K562 (cell line): ENCODE measurements around the gene GLYAT.

Experiments used
- COPS2 ChIP-seq: fragments of 450-650 bp; conservative IDR thresholded peaks from 2 replicates; pipeline ENCODE4 v1.6.1; 2016; ENCODE audit warnings: mild to moderate bottlenecking, moderate library complexity
- CTCF ChIP-seq, 3 experiments: IDR thresholded peaks in 2 of 3; conservative IDR thresholded peaks in 1 of 3; 2 replicates each; pipeline ENCODE4 v1.5.1; 2011 to 2012; ENCODE audit warnings: low read length in 3 of 3, mild to moderate bottlenecking in 3 of 3, control low read depth in 2 of 3, improper control_type of control experiment in 1 of 3, inconsistent platforms in 1 of 3, low read depth in 1 of 3, mixed read lengths in 1 of 3, moderate library complexity in 1 of 3; ENCODE audit not compliant: insufficient read depth in 2 of 3
- FOXJ3 ChIP-seq: sonication (generic); formaldehyde crosslinking; IDR thresholded peaks from 2 replicates; pipeline ENCODE4 v1.4.0; 2020; ENCODE audit warnings: mild to moderate bottlenecking, missing genetic modification reagents
- HMBOX1 ChIP-seq: sonication (generic); IDR thresholded peaks from 2 replicates; pipeline ENCODE4 v1.6.1; 2016
- HMG20A ChIP-seq: fragments of 450-650 bp; formaldehyde crosslinking; conservative IDR thresholded peaks from 2 replicates; pipeline ENCODE4 v1.4.0; 2020; ENCODE audit warnings: mild to moderate bottlenecking, mixed read lengths
- KAT7 ChIP-seq: sonication (generic); formaldehyde crosslinking; IDR thresholded peaks from 2 replicates; pipeline ENCODE4 v1.8.0; 2022; ENCODE audit warnings: missing genetic modification reagents, mild to moderate bottlenecking, borderline replicate concordance
- MXI1 ChIP-seq: IDR thresholded peaks from 2 replicates; pipeline ENCODE4 v1.6.1; 2011; ENCODE audit warnings: low read depth, mild to moderate bottlenecking, improper control_type of control experiment, low read length
- NKRF ChIP-seq: fragments of 450-650 bp; IDR thresholded peaks from 2 replicates; pipeline ENCODE4 v1.6.1; 2016; ENCODE audit warnings: borderline replicate concordance
- NRF1 ChIP-seq, 2 experiments: fragments of 450-650 bp; IDR thresholded peaks in 1 of 2; conservative IDR thresholded peaks in 1 of 2; 2 replicates each; pipeline ENCODE4 v1.6.1; 2014; ENCODE audit warnings: mild to moderate bottlenecking in 2 of 2
- ZNF274 ChIP-seq: IDR thresholded peaks from 2 replicates; pipeline ENCODE4 v1.6.1; 2011; ENCODE audit warnings: low read depth, mild to moderate bottlenecking, low read length, moderate library complexity, borderline replicate concordance

- TF ChIP-seq MXI1 (no peak), HMG20A (no peak), NRF1 (conservative IDR thresholded peaks at IDR 0.05 in 1 of 2, IDR thresholded peaks at IDR 0.05 in 1 of 2) (no peak), COPS2 (no peak), ZNF274 (no peak), NKRF (no peak), CTCF (IDR thresholded peaks at IDR 0.05 in 2 of 3, conservative IDR thresholded peaks at IDR 0.05 in 1 of 3; ENCODE audit: insufficient read depth in 2 of 3, low read depth in 1 of 3, low read length in 3 of 3) (no peak), HMBOX1 (no peak), KAT7 (CRISPR knock-in tag) (no peak), FOXJ3 (no peak)
Measured at GRCh38 chr11:58762284-58763119, 30.8 kb upstream of the GLYAT start.
